Dedifferentiated amniotic fluid mesenchymal stem cell (primary cell): ENCODE data around the gene GJD2.

Experiments used
- DNase-seq: peaks from one replicate; pipeline ENCODE4 v3.0.0-alpha.2; 2016; ENCODE audit errors: extremely low spot score

Gene GJD2

DNA sequence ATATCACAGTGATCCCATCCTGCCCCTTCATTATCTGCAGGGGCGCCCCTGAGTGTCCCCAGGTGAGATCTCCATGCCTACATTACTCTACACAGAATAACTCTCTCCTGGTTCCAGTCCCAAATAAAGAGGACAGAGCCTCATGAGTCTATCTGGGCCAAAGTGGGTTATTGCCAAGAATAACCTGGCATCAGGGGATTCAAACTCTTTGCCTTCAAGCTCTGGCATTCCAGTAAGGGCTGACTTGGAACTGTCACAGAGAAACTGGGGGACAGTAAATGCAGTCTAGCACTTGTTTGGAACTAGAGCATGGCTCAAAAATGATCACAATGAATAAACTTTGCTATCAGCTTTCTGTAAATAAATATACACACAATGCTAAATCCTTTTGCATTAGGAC is 30.3 kb downstream of the GJD2 start:
- no peak for DNase-seq

DNA sequence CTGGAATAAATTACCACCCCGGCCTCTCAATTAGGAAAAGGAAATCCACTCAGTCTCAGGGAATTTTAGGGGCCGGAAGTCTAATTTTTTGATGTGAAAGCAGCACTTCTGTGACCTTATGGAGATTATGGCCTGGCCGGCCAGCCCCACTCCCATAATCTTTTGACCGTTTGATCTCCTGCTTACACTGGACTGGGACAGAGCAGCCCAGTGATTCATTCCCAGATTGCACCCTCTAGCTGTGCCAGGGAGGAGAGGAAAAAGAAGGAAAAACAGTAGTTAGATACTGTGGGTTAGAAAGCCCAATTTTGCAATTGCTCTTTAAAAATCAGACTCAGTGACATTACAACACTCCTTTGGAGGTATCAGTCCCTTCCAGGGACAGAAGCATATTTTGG is 32.4 kb downstream of the GJD2 start:
- peak; percentile 54 for DNase-seq

DNA sequence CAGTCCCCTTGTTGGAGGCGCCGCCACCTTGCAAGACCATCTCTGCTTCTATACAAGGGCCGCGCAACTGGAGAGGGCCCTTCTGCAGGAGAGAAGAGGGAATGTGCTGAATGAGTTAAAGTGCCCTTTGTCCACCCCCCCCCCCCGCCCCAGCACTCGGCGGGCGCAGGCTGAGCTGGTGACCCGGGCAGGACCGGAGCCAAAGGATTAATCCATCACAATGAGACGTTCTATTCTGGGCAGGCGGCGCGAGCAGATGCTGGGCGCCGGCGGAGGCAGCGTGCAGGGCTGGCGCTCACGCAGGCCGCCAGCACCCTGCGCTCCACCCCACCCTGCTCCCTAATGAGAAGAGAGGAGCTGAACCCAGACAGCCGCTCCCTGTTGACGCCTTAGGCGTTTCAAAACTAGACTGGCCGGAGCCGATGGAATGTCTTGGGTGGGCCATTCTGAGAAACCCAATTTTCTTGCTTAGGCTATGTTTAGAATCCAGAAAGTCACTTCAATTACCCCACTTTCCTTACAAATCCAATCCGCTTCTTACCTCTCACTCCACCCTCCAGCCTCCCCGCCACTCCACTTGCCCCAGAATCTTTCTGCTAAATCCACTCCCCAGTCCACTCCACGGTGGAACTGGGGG is 32.9 kb downstream of the GJD2 start:
- peak; percentile 73 for DNase-seq

DNA sequence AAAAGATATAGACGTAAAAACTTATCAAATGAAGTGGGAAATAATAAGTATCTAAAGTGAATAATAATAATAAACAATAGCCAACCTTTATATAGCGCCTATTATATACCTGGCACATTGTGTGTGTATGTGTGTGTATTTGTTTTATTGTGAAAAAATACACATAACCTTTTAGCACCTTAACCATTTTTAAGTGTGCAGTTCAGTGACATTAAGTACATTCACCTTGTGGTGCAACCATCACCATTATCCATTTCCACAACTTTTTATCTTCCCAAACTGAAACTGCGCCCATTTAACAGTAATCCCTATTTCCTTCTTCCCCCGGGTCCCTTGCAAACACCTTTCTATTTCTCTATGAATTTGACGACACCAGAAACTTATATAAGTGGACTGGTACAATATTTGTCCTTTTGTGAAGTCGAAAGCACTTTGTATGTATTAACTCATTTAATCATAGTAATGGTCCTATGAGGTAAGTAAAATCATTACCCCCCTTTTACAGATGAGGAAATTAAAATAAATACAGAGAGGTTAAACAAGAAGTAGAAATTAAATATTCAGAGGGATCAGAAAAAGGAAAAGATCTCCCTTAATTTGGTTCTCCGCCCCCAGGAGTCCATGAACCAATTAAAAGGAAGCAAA is 33.5 kb downstream of the GJD2 start:
- DNase-seq, result no peak

DNA sequence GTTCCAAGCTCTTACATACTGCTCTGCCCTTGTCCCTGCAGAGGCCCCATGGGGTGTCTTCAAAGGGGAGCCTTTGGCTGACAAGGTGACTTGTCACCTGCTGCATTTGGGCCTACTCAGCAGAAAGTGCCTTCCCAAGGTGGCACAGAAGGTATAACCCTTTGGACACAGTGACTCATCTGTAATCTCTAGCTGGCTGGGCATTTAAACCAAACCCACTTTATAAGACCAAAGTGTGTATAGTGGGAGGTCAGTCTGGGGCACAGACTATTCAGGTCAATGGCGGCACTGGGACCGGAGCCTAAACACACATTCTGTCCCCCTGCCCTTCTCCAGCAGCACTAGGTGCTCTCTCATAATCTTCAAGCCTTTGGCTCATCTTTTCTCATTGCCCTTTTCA is 35.1 kb downstream of the GJD2 start:
- no peak for DNase-seq

DNA sequence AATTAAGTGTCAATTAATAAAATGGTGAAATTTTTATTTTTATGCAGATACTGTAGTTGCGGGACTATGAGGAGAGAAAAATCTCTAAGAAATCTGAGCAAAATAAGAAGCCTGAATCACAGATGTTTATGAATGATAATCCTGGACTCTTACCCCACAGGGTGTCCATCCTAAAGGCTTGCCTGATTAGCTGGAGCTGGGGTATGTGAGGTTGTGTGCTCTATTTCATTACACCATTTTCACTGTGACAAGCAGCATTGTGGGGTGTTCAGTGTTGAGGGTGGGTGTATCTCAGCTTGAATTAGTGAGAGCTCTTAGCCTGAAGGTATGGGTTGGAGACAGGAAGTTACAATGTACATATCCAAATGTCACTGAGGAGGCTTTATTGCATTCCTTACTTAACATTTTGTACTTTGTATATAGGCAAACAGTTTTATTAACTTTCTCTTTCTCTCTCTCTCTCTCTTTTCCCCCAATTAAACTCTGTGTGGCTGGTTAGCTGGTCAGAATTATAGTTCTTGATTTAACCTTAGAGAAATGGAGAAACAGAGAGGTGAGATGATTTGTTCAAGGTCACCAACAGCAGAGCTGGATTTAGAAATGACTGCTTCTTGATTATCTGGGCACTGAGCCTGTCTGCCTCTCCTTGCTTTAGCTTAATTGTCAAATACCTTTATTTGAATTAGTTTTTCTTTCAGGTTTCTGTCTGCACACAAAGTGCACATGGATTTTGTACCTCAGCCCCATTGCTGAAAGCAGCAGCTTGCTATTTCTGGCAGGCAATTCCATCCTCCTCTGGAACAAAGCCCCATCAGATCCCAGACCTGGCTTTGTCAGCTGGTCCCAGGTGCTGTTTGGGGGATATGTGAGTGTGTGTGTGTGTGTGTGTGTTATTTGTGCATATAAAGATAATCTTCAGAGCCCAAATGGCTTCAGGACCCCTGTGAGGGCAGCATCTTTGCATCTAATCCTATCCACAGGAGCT is 35.8 kb downstream of the GJD2 start:
- no peak for DNase-seq

DNA sequence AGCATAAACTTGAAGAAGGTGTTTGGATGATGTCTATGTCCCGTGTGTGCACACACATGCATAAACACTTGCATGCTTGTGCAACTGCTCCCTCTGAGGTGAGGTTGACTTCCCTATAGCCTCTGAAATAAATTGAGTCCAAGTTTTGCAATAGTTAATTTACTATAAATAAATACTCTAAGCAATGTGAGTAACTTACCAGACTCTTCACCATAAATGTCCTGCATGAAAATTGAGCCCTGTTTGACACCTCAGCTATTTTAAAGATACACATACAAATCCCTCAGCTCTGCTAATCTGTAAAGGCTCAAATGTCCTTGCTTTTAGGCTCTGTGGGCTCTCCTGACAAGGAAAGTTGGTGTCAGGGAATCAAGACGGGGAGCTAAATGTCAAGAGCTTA is 37.1 kb downstream of the GJD2 start:
- DNase-seq, result no peak

DNA sequence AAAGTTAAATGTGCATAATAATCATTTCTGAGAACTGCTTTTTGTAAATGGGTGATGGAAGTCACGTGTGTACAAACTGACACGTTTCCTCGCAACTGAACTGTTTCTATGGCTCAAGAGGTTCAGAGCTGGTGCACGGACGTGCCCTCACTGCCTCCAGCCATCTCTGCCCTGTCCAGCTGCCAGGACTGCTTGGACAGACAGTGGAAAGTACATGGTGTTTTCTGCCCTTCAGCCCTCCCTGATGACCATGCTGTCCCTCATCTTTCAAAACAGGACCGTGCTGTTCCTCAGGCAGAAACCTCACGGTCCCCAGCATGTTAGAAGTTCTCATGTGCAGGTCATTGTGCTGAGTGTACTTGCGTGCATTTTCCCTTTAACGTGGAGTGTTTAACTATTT is 38.7 kb downstream of the GJD2 start:
- no peak for DNase-seq

DNA sequence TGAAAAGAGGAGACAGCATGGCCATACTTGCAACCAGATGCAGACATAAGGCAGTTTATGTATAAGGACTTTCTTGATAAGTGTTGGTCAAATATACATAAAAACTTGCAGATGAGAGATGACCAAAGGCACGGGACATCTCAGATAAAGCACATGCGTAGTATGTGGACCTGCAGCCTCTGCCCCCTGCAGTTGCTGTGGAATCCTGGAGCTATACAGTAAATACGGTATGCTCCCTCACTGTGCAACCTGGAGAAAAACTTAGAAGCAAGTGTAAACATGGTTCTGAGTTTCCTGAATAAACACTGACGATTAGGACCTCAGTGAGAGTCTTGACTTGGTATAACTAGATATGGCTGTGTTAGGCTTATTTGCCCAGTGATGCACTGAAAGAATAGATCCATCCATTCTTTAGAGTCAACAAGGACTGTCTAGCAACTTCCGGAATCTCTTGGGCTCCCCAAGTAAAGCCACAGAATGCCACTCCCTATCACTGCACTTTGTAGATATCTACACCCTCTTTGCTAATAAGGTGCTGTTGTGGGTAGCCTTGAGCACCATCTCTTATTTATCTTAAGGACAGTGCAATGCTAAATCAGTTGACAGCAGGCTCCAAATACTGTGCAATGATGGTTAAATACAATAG is 40.2 kb downstream of the GJD2 start:
- DNase-seq, result no peak

DNA sequence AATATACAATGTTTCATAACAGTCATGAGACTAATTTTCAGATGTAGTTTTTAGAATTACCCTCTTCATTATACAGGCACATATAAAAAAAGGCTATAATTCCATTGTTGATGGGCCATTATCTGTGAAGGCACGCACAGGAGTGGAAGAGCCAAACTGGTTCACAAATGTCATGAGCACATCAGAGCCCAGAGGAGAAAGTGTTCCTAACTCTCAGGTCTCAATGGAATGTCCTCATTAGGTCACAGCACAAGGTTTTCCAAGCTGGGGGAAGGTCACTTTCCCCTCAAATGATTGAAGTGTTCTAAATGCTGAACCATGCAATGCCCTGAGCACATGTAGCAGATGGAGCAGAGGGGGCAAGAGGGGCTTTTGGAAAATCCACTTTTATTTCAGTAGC is 41.2 kb downstream of the GJD2 start:
- DNase-seq, result no peak

DNA sequence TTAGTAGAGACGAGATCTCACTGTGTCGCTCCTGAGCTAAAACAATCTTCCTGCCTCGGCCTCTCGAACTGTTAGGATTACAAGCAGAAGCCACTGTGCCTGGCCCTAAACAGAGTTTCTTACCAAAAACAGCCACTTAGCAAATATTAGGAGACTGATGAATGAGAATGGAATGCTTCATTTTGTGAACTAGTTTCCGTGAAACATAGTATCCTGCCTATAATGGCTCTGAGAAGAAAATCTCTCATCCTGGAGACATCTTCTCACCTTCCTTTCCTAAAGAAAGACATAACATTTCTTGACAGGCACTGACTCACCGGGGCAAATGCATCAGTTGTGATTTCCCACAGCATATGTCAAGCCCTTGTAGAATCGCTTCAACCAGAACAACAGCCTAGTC is 44.9 kb downstream of the GJD2 start:
- no peak for DNase-seq

DNA sequence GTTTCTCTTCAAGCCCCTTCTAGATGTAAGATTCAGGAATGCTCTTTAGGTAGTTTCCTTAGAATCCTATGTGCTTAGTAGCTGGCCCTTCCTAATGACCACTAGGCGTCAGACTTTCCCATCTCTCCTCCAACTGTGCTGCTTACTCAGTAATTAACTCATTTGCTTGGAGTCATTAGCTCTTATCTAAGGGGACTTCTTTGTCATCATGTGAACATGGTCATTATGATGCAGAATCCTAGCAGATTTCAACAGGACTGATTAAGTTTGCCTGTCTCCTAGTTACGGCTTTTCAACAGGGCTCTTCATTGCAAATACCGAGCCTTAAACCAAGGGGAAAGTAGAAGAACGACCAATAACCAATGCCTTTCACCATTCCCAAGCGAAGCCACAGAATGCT is 46.4 kb downstream of the GJD2 start:
- DNase-seq, result peak; percentile 39

DNA sequence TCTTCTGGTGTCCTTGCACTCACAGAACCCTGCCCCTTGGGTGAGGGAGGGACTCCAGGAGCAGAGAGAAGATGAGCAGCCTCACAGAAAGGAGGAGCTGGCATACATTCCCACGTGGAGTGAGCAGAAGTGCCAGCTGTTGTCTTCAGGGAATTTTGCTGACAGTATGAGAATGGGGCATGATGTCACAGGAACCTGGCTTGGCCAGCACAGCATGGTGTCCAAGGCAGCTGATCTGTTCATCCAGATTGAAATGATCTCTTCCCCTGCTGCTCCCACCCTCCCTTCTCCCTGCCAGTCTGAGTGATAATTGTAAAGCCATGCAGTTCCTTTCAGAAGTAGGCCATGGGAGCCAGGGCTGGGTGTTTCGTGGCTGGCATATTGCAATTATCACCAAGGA is 53.3 kb downstream of the GJD2 start:
- no peak for DNase-seq
